Progenitor cell of endocrine pancreas (in vitro differentiated cells): ENCODE data around the gene CDC26. TPM values are rescaled to one million over a fixed set of nuclear protein-coding genes. Genes with fewer than 3 reads are reported as not detected.

Source experiments
- DNase-seq: peaks from one replicate; pipeline ENCODE4 v3.0.0; 2021; ENCODE audit warnings: low spot score; ENCODE audit not compliant: unreplicated experiment
- H3K27ac Mint-ChIP-seq: 2 replicates; pipeline ENCODE4 v1.8.0; 2021; ENCODE audit warnings: mild to moderate bottlenecking, moderate library complexity, mixed read lengths
- H3K27me3 Mint-ChIP-seq: 2 replicates; pipeline ENCODE4 v1.8.0; 2021; ENCODE audit warnings: mixed read lengths
- H3K36me3 Mint-ChIP-seq: 2 replicates; pipeline ENCODE4 v1.8.0; 2022; ENCODE audit warnings: mixed read lengths; ENCODE audit not compliant: insufficient read depth
- H3K4me1 Mint-ChIP-seq: 2 replicates; pipeline ENCODE4 v1.8.0; 2021; ENCODE audit warnings: low read depth, mixed read lengths
- H3K4me3 Mint-ChIP-seq: 2 replicates; pipeline ENCODE4 v1.8.0; 2021; ENCODE audit warnings: low read depth, mild to moderate bottlenecking, moderate library complexity, mixed read lengths
- H3K9me3 Mint-ChIP-seq: 2 replicates; pipeline ENCODE4 v1.8.0; 2021; ENCODE audit warnings: low read depth, mixed read lengths
- total RNA-seq: library from RNA; stranded (reverse); gene quantifications from 2 replicates; pipeline ENCODE4 v1.2.1, GENCODE V29; 2021
- TF ChIP-seq, protein P1 (sequence below): fragments of 200-600 bp; sonication (generic); IDR thresholded peaks from one replicate; pipeline ENCODE4 v1.5.0; 2021; ENCODE audit warnings: antibody characterized with exemption, mild to moderate bottlenecking; ENCODE audit not compliant: unreplicated experiment

Gene CDC26
- total RNA-seq, 1 donor from 2014 or later = 36.6 TPM

DNA sequence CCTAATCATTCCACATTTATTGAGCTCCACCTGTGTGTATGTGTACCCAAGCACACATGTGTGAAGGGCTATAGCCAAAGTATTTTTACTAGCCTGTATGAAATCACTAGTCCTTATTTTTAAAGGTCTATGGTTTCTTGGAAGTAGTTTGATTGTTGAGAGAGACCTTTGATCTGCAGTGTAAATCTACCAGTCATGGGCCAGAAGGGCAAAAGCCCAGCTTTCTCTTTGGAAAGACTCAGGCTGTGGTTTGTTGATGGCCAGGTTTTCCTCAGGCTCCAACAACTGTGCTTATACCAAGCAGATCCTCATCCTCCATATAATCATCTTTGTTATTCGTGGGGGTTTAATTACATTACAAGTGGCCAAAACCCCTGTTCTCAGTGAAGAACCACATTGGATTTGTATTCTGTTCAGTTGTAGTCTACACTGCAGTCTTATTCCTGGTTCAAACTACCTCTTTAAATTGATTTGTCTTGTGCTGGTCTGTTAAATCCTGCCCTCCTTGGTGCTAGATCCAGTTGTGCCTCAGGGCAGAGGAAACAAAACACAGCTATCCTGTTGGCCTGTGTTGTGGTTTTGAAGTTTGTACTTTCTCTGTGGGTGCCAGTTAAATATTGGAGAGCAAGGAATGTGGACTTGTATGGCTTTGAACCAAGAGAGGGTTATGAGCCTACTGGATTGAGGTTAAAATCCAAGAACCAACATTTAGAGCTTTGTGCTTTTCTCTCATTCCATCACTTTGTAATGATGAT is 13.3 kb downstream of the CDC26 start:
- Mint-ChIP-seq H3K27ac (no peak overlapping the region), H3K4me1 (peaks cover 12% of the 10 kb centered on the region), H3K4me3 (no peak overlapping the region), H3K27me3 (no peaks in the 10 kb centered on the region), H3K9me3 (no peaks in the 10 kb centered on the region), H3K36me3 (peaks cover 21% of the 10 kb centered on the region)
- no peak for DNase-seq
- TF ChIP-seq, protein P1, sequence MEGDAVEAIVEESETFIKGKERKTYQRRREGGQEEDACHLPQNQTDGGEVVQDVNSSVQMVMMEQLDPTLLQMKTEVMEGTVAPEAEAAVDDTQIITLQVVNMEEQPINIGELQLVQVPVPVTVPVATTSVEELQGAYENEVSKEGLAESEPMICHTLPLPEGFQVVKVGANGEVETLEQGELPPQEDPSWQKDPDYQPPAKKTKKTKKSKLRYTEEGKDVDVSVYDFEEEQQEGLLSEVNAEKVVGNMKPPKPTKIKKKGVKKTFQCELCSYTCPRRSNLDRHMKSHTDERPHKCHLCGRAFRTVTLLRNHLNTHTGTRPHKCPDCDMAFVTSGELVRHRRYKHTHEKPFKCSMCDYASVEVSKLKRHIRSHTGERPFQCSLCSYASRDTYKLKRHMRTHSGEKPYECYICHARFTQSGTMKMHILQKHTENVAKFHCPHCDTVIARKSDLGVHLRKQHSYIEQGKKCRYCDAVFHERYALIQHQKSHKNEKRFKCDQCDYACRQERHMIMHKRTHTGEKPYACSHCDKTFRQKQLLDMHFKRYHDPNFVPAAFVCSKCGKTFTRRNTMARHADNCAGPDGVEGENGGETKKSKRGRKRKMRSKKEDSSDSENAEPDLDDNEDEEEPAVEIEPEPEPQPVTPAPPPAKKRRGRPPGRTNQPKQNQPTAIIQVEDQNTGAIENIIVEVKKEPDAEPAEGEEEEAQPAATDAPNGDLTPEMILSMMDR = no peak

DNA sequence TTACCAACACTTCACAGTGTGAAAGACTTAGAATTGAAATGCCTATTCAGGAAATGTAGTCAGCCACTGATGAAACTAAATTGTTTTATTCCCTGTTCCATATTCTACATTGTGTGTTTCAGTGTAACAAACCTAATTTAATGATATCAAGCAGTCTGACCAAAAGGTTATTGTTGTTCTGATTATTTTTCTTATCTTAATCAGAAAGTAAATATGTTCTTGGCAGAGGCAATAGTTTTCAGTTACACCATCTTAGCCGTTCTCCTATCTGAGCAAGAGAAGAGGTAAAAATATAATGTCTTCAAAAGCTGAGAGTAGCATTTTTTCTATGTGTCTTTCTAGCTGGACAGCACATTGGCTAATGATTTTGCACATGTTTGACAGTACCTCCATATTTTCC is 17.1 kb downstream of the CDC26 start:
- Mint-ChIP-seq H3K36me3 (peaks cover 19% of the 10 kb centered on the region), H3K27ac (no peak overlapping the region), H3K27me3 (no peaks in the 10 kb centered on the region), H3K4me3 (no peak overlapping the region), H3K4me1 (peaks cover 15% of the 10 kb centered on the region), H3K9me3 (no peaks in the 10 kb centered on the region)
- DNase-seq = no peak
- TF ChIP-seq, protein P1 = no peak

DNA sequence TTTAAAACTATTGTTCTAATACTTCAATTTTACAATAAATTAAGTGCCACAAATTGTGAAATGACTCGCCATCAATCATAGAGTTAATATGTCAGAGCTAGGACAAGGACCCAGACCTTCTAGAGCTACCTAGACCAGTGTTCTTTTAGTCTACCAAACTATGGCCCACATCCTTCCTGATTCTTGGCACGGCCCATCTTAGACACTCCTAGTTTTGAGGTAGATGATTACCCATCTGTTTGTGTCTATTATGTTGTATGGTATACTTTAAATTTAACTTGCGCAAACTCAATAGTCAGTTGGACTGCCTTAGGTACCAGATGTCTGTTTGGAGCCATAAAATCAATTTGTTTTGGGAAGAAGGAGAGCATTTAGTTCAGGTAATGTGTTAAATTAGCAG is 17.5 kb downstream of the CDC26 start:
- H3K4me3 Mint-ChIP-seq = no peak overlapping the region
- H3K36me3 Mint-ChIP-seq = peaks cover 19% of the 10 kb centered on the region
- no peaks in the 10 kb centered on the region for H3K9me3 Mint-ChIP-seq
- H3K4me1 Mint-ChIP-seq = peaks cover 15% of the 10 kb centered on the region
- no peak for DNase-seq
- no peak overlapping the region for H3K27ac Mint-ChIP-seq
- TF ChIP-seq, protein P1 = no peak
- no peaks in the 10 kb centered on the region for H3K27me3 Mint-ChIP-seq

DNA sequence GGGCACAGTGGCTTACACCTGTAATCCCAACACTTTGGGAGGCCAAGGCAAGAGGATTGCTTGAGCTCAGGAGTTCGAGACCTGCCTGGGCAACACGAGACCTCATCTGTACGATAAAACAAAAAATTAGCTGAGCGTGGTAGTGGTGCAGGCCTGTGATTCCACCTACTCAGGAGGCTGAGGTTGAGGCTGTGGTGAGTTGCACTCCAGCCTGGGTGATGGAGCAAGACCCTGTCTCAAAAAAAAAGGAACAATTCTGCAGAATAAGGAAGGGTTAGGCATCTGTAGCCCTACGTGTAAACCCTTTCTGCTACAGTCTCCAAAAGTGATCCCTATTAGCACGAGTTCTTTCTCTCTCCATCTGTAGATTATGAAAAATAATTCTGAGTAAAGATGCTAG is 19.9 kb downstream of the CDC26 start:
- peaks cover 21% of the 10 kb centered on the region for H3K36me3 Mint-ChIP-seq
- H3K27me3 Mint-ChIP-seq = no peaks in the 10 kb centered on the region
- TF ChIP-seq, protein P1 = no peak
- DNase-seq = no peak
- H3K4me3 Mint-ChIP-seq = no peak overlapping the region
- peaks cover 15% of the 10 kb centered on the region for H3K4me1 Mint-ChIP-seq
- H3K9me3 Mint-ChIP-seq = peaks cover 2% of the 10 kb centered on the region
- no peak overlapping the region for H3K27ac Mint-ChIP-seq

DNA sequence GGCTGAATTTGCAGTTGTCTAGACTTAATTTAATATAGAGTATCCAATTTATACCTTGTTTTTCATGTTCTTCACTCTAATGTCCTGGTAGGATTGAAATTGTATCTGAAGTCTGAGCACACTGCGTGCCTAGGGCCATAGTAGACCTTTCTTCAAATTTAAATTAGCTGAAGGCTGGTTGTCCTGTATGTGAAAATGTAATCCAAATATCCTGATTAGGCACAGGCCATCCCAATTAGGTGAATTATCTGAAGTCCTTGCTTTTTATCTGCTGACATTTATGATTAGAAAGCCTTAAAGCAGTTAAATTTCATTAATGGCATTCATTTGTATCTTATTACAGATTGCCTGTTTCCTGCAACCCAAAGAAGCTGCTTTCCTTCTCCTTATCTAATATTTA is 20.4 kb downstream of the CDC26 start:
- TF ChIP-seq, protein P1 = no peak

More for the DNA sequence above, 20.4 kb downstream of the CDC26 start:
- Mint-ChIP-seq H3K27ac (no peak overlapping the region), H3K27me3 (no peaks in the 10 kb centered on the region), H3K9me3 (peaks cover 2% of the 10 kb centered on the region), H3K4me3 (no peak overlapping the region), H3K36me3 (peaks cover 17% of the 10 kb centered on the region), H3K4me1 (peaks cover 15% of the 10 kb centered on the region)
- DNase-seq = no peak
